Hepatocyte (in vitro differentiated cells): ENCODE results near the gene GLCCI1. TPM values are rescaled to one million over a fixed set of nuclear protein-coding genes. Genes with fewer than 3 reads are reported as not detected.

ENCODE experiments used
- DNase-seq: peaks from one replicate; pipeline ENCODE4 v3.0.0-alpha.2; 2016; ENCODE audit warnings: low spot score
- H2AFZ ChIP-seq: fragments of 200-600 bp; sonication (generic); 2 replicates; pipeline ENCODE4 v1.6.0; 2016; ENCODE audit warnings: antibody characterized with exemption, mild to moderate bottlenecking
- H3K27ac ChIP-seq: fragments of 200-600 bp; sonication (generic); 2 replicates; pipeline ENCODE4 v1.5.1; 2016; ENCODE audit warnings: mild to moderate bottlenecking
- H3K27me3 ChIP-seq: fragments of 200-600 bp; sonication (generic); 2 replicates; pipeline ENCODE4 v1.6.1; 2016
- H3K36me3 ChIP-seq: fragments of 200-600 bp; sonication (generic); replicated peaks from 2 replicates; pipeline ENCODE4 v1.5.1; 2016; ENCODE audit warnings: low read depth; ENCODE audit not compliant: insufficient read depth
- H3K4me1 ChIP-seq: fragments of 200-600 bp; sonication (generic); 2 replicates; pipeline ENCODE4 v1.5.1; 2016; ENCODE audit warnings: mild to moderate bottlenecking, moderate library complexity; ENCODE audit not compliant: insufficient read depth
- H3K4me2 ChIP-seq: fragments of 200-600 bp; sonication (generic); 2 replicates; pipeline ENCODE4 v1.6.0; 2016
- H3K4me3 ChIP-seq: fragments of 200-600 bp; sonication (generic); 2 replicates; pipeline ENCODE4 v1.5.1; 2016; ENCODE audit warnings: mild to moderate bottlenecking
- H3K79me2 ChIP-seq: fragments of 200-600 bp; sonication (generic); 2 replicates; pipeline ENCODE4 v1.6.0; 2017; ENCODE audit warnings: mild to moderate bottlenecking
- H3K9me2 ChIP-seq: fragments of 200-600 bp; sonication (generic); replicated peaks from 2 replicates; pipeline ENCODE4 v1.6.0; 2017; ENCODE audit warnings: mild to moderate bottlenecking; ENCODE audit not compliant: insufficient read depth
- H3K9me3 ChIP-seq: fragments of 200-600 bp; sonication (generic); 2 replicates; pipeline ENCODE4 v1.5.1; 2016; ENCODE audit warnings: low read depth, mild to moderate bottlenecking
- H4K20me1 ChIP-seq: fragments of 200-600 bp; sonication (generic); 2 replicates; pipeline ENCODE4 v1.6.0; 2016; ENCODE audit warnings: mild to moderate bottlenecking; ENCODE audit not compliant: insufficient read depth, poor library complexity, severe bottlenecking
- EZH2 ChIP-seq: fragments of 200-600 bp; sonication (generic); IDR thresholded peaks from 2 replicates; pipeline ENCODE4 v1.6.1; 2016; ENCODE audit warnings: antibody characterized with exemption, mild to moderate bottlenecking, borderline replicate concordance
- EZH2phosphoT487 ChIP-seq: fragments of 200-600 bp; sonication (generic); IDR thresholded peaks from one replicate; pipeline ENCODE4 v1.6.1; 2018; ENCODE audit warnings: antibody characterized with exemption, mild to moderate bottlenecking, low read depth, moderate library complexity; ENCODE audit not compliant: unreplicated experiment, severe bottlenecking
- WGBS: methylation state at CpG from one replicate; pipeline ENCODE4 v1.1.6; 2016; ENCODE audit warnings: low lambda C conversion rate; ENCODE audit errors: missing lambda C conversion rate; 5-methylcytosine and 5-hydroxymethylcytosine counted together
- polyA plus RNA-seq: library from polyadenylated mRNA; unstranded; fragments of >200 nt; fragmentation: Nextera tagmentation; extraction: Ambion mirVana; gene quantifications from 2 replicates; pipeline ENCODE4 v1.2.1, GENCODE V29; 2016
- total RNA-seq: library from RNA; depleted of rRNA; stranded (reverse); fragments of >200 nt; gene quantifications from 2 replicates; pipeline ENCODE4 v1.2.3, GENCODE V29; 2014
- TF ChIP-seq, protein P1 (sequence below): fragments of 200-600 bp; sonication (generic); IDR thresholded peaks from 2 replicates; pipeline ENCODE4 v1.5.1; 2016; ENCODE audit warnings: antibody characterized with exemption, mild to moderate bottlenecking; ENCODE audit not compliant: poor library complexity

Gene GLCCI1
- total and polyA plus RNA-seq, 2 experiments from 2014 or later, result 15.7 to 21.4 TPM

DNA sequence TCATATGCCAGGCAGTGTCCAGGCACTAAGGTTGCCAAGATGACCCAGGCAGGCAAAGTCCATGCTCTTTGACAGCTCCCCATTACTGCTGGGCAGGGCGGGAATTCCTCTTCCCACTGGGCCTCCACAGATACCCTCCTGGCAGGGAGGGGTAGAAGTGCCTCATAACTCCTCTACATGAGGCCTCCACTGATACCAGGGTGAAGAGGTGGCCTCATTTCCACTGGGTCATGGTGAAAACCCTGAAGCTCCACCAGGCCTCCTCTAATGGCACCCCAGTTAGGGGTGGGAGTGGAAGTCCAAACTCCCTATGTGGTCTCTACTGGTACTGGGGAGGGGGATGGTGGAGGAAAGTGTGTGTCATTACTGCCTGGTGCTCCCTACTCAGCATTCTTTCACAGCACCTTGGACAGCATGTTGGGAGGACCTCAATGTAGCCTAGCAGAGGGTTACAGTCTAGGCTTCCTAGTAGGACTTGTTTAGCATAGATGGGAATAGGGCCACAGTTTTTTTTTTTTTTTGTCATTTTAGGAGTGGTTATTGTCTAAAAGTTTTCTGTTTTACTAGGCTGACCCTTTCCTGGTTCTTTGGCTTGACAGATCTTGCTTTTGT lies 34.6 kb upstream of the GLCCI1 start:
- Histone ChIP-seq H3K27me3 (no peaks in the 10 kb centered on the region), H4K20me1 (no peaks in the 10 kb centered on the region), H3K4me1 (no peaks in the 10 kb centered on the region), H3K9me2 (no peaks in the 10 kb centered on the region), H2AFZ (no peak overlapping the region), H3K79me2 (no peaks in the 10 kb centered on the region), H3K4me3 (no peak overlapping the region), H3K9me3 (no peaks in the 10 kb centered on the region), H3K4me2 (no peak overlapping the region), H3K36me3 (no peaks in the 10 kb centered on the region), H3K27ac (no peak overlapping the region)
- no peak for TF ChIP-seq EZH2
- TF ChIP-seq, protein P1, sequence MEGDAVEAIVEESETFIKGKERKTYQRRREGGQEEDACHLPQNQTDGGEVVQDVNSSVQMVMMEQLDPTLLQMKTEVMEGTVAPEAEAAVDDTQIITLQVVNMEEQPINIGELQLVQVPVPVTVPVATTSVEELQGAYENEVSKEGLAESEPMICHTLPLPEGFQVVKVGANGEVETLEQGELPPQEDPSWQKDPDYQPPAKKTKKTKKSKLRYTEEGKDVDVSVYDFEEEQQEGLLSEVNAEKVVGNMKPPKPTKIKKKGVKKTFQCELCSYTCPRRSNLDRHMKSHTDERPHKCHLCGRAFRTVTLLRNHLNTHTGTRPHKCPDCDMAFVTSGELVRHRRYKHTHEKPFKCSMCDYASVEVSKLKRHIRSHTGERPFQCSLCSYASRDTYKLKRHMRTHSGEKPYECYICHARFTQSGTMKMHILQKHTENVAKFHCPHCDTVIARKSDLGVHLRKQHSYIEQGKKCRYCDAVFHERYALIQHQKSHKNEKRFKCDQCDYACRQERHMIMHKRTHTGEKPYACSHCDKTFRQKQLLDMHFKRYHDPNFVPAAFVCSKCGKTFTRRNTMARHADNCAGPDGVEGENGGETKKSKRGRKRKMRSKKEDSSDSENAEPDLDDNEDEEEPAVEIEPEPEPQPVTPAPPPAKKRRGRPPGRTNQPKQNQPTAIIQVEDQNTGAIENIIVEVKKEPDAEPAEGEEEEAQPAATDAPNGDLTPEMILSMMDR, result no peak
- no peak for TF ChIP-seq EZH2phosphoT487
- no peak for DNase-seq
- WGBS, result 100% methylated on average over 1 of the region's 1 CpG

DNA sequence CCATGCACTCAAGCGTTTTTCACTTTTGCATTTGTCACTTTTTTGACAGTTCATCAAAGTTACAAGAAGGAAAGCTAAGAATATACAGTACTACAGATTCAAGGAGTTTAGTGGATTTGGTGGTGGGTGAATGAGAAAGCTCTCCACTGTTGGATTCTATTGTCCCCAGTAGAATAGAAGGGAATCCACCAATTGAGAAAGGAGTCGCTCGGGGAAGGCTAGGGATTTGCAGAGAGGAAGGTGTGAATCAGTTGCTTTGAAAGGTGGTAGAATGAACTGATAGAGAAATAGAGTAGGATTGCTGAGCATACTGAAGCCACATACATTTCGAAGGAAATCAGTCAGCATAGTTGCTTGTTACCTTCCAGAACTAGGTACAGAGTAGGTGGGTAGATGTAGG lies 33.7 kb upstream of the GLCCI1 start:
- H3K27me3 ChIP-seq, result no peaks in the 10 kb centered on the region
- H3K4me1 ChIP-seq, result no peaks in the 10 kb centered on the region
- H4K20me1 ChIP-seq, result no peaks in the 10 kb centered on the region
- TF ChIP-seq EZH2 (no peak), EZH2phosphoT487 (no peak)
- TF ChIP-seq, protein P1, result no peak
- 90% methylated on average over 4 of the region's 4 CpGs for WGBS
- no peaks in the 10 kb centered on the region for H3K9me2 ChIP-seq
- H3K27ac ChIP-seq, result no peak overlapping the region
- H3K79me2 ChIP-seq, result no peaks in the 10 kb centered on the region
- H2AFZ ChIP-seq, result no peak overlapping the region
- no peaks in the 10 kb centered on the region for H3K36me3 ChIP-seq
- H3K4me2 ChIP-seq, result no peak overlapping the region
- DNase-seq, result no peak
- no peaks in the 10 kb centered on the region for H3K9me3 ChIP-seq
- H3K4me3 ChIP-seq, result no peak overlapping the region

DNA sequence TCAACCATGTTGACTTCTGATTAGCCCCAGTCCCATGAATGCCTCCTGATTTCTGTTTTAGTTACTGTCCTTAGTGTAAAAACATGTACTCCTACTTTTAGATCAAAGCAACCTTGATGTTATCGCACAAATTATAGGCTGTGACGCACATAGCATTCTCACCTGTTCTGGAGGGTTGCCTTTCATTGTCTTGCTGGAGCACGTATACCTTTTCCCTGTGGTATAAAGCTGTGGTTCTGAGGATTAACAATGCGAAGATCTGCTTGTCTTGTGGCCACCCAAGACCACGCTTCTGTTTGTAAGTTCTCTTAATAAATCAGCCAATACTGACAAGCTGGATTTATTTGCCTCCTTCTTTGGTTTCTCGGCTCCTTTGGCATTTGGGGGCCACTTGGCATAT lies 30.1 kb upstream of the GLCCI1 start:
- no peak overlapping the region for H2AFZ ChIP-seq
- TF ChIP-seq, protein P1, result no peak
- no peak for TF ChIP-seq EZH2
- TF ChIP-seq EZH2phosphoT487, result no peak
- no peak overlapping the region for H3K4me3 ChIP-seq
- H3K79me2 ChIP-seq, result no peaks in the 10 kb centered on the region
- H3K36me3 ChIP-seq, result no peaks in the 10 kb centered on the region
- no peaks in the 10 kb centered on the region for H3K27me3 ChIP-seq
- WGBS, result 88% methylated on average over 6 of the region's 6 CpGs
- H3K4me2 ChIP-seq, result no peak overlapping the region
- DNase-seq, result no peak
- H3K9me2 ChIP-seq, result no peaks in the 10 kb centered on the region
- H3K27ac ChIP-seq, result no peak overlapping the region
- H4K20me1 ChIP-seq, result no peaks in the 10 kb centered on the region
- no peaks in the 10 kb centered on the region for H3K9me3 ChIP-seq
- H3K4me1 ChIP-seq, result no peaks in the 10 kb centered on the region
